Epithelial cell of esophagus (primary cell): Measurements from ENCODE around the gene PM20D2.

Experiments
- DNase-seq: peaks from one replicate; pipeline ENCODE4 v3.0.0; 2010; ENCODE audit warnings: low read depth
- H3K4me3 ChIP-seq: 2 replicates; pipeline ENCODE4 v1.5.1; 2011; ENCODE audit warnings: mild to moderate bottlenecking, low read length, control low read depth
- TF ChIP-seq, protein P1 (sequence below): IDR thresholded peaks from 2 replicates; pipeline ENCODE4 v1.5.1; 2011; ENCODE audit warnings: low read depth, mild to moderate bottlenecking, low read length, control low read depth, inconsistent platforms; ENCODE audit not compliant: insufficient read depth; ENCODE audit errors: missing control alignments

The PM20D2 gene

DNA sequence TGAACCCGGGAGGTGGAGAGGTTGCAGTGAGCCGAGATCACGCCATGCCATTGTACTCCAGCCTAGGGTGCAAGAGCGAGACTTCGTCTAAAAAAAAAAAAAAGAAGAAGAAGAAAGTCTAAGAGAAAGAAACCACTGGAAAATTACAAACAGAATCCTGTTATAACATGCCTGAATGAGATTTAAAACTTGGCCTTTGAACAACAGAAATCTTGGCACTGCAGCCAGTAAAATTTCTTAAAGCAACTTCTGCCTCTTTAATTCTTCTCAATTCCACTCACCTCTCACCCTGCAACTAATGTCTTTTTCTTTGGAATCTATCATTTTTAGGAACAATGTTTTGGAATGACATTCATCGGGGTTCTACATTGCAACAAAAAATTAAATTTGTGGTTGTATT is 26.3 kb downstream of the PM20D2 start:
- peak; percentile 27 for DNase-seq
- no peak overlapping the region for H3K4me3 ChIP-seq
- TF ChIP-seq, protein P1, sequence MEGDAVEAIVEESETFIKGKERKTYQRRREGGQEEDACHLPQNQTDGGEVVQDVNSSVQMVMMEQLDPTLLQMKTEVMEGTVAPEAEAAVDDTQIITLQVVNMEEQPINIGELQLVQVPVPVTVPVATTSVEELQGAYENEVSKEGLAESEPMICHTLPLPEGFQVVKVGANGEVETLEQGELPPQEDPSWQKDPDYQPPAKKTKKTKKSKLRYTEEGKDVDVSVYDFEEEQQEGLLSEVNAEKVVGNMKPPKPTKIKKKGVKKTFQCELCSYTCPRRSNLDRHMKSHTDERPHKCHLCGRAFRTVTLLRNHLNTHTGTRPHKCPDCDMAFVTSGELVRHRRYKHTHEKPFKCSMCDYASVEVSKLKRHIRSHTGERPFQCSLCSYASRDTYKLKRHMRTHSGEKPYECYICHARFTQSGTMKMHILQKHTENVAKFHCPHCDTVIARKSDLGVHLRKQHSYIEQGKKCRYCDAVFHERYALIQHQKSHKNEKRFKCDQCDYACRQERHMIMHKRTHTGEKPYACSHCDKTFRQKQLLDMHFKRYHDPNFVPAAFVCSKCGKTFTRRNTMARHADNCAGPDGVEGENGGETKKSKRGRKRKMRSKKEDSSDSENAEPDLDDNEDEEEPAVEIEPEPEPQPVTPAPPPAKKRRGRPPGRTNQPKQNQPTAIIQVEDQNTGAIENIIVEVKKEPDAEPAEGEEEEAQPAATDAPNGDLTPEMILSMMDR: no peak

DNA sequence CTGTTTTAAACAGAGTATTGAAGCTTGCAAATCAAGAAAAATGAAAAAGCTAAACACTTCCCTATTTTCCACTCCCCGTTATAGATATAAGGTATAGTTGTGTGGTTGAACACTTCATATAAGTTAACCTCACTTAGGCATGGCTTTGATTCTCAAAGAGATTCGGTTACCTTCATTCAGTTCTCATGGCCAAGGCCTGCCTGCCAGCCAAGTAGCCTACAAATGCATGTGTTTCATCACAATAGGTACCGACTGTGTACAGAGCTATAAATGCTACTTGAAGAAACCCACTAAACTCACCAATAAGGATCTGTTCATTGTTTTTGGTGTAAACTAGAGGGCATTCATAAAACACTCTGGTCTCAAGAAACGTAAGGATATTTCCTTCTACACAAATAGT is 27.8 kb downstream of the PM20D2 start:
- TF ChIP-seq, protein P1: no peak
- no peak overlapping the region for H3K4me3 ChIP-seq
- no peak for DNase-seq

DNA sequence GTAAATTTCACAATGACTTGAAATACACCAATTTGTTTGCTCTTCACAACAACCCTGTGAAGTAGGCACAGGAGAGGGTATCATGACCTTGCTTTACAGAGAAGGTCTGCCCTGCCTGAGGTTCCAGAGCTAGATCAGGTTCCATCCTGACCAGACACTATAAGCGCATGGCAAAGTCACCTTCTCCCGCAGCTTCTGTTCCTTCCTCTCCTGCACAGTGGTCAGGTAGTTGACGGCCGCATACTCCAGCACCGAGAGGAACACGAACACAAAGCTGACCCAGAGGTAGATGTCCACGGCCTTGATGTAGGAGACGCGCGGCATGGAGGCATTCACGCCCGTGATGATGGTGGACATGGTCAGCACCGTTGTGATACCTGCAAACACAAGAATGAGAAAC is 34.3 kb downstream of the PM20D2 start:
- H3K4me3 ChIP-seq: no peak overlapping the region
- TF ChIP-seq, protein P1: no peak
- DNase-seq: no peak

DNA sequence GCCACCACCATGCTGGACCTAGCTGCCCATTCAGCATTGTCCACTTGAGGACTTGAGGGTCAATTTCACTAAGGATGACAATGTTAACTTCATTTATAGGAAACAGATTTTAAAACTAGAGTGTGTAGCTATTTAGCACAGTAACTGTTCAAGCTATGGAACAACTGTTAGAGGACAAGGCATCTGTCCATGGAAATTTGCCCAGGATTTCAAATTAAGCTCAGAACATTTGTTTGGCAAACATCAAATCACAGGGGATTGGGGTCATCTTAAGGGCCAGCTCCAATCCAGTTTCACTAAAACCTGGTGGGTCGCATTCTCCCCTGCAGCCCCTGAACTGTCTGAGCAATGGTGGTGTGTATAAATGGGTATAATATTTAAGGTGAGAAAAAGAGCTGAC is 35.1 kb downstream of the PM20D2 start:
- no peak overlapping the region for H3K4me3 ChIP-seq
- DNase-seq: no peak
- TF ChIP-seq, protein P1: no peak

DNA sequence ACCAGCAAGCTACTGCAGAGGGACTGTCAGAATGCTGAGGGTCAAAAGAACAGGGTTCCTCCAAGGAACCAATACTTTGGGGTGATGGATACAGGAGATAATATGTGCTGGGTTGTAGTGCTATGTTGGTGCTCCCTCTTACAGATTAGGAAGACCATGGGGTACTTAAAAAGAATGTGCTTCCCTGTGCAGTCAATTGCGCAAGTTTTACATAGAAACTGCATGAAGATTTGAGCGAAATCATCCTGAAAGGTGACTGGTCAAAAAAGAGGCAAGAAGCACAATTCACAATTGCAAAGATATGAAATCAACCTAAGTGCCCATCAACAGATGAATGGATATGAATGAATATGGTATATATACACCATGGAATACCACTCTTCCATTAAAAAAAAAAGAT is 37.4 kb downstream of the PM20D2 start:
- TF ChIP-seq, protein P1: no peak

DNA sequence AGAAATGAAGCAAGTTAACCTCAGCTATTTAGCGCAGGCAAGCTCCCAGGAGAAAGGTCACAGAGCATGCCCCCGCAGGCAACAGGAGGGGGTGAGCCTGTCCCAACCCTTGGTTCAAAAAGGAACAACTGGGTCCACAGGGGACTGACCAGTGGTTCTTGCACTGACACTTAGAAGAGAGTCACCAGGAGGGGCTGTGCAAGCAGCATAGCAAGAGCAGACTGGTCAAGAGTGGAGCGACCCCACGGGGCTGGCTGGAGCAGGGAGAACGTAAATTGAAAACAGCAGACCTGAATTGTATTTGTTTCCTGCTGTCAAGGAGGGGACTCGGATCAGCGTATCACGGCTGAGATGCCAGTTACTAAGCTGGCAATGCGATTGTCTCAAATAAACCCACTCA is 38.5 kb downstream of the PM20D2 start:
- TF ChIP-seq, protein P1: no peak
- H3K4me3 ChIP-seq: no peak overlapping the region
- no peak for DNase-seq

More for the DNA sequence above, 37.4 kb downstream of the PM20D2 start:
- DNase-seq: no peak
- no peak overlapping the region for H3K4me3 ChIP-seq

DNA sequence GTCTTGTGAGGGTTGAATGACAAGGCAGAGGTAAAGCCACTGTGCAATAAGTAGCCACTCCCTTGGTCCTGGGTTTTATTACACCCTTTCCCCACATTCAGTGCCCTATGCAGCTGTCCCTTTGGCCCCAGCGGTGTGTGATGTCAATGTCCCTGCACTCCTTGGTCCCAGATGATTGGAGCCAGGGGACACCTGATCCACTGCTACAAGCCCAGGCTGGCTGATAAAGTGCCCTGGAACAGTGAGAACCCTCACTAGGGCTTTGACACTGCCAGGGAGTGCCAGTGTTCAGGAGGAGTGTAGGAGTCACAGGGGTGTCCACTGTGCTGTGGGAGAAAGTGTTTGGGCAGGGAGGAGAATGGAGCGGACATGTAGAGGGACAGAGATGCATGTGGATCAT is 40.9 kb downstream of the PM20D2 start:
- no peak overlapping the region for H3K4me3 ChIP-seq
- TF ChIP-seq, protein P1: no peak
- DNase-seq: no peak
